ENCODE results near the gene CAPN14.

The CAPN14 gene

GRCh38 chr2:31127931-31128330 lies 89.4 kb downstream of the CAPN14 start:
- no peak overlapping the region for H3K27ac ChIP-seq
- no peak overlapping the region for H3K4me3 ChIP-seq

- no peak overlapping the region for H3K4me3 ChIP-seq
Observed at GRCh38 chr2:31125918-31126695, 91.2 kb downstream of the CAPN14 start.

GRCh38 chr2:31124904-31125303 lies 92.4 kb downstream of the CAPN14 start:
- no peak overlapping the region for H3K4me3 ChIP-seq
- H3K27ac ChIP-seq: no peak overlapping the region

More at GRCh38 chr2:31125918-31126695, 91.2 kb downstream of the CAPN14 start:
- H3K27ac ChIP-seq: no peak overlapping the region

Measured in skin epidermis (tissue), 12 donors.